Fibroblast of lung (primary cell): ENCODE data around the gene ZNF512B.

Source experiments
- CTCF ChIP-seq, 2 donors: IDR thresholded peaks in 1 of 2; conservative IDR thresholded peaks in 1 of 2; 1 replicate in 1 of 2; 2 replicates in 1 of 2; pipeline ENCODE4 v1.5.1; 2011 to 2012; ENCODE audit warnings: low read length in 2 of 2, control low read depth in 1 of 2, inconsistent platforms in 1 of 2, low read depth in 1 of 2, mild to moderate bottlenecking in 1 of 2
- EZH2 ChIP-seq: IDR thresholded peaks from 2 replicates; pipeline ENCODE4 v1.5.1; 2012; ENCODE audit warnings: low read length, control low read depth, mild to moderate bottlenecking; ENCODE audit errors: missing control alignments

- TF ChIP-seq CTCF (conservative IDR thresholded peaks at IDR 0.05 in 1 of 2, IDR thresholded peaks at IDR 0.05 in 1 of 2; ENCODE audit: low read depth in 1 of 2, low read length in 2 of 2) (no peak), EZH2 (no peak)
Observed at GRCh38 chr20:63945031-63945658, 24.6 kb downstream of the ZNF512B start.
